MG63 (cell line): ENCODE results near the gene SDSL. TPM values are rescaled to one million over a fixed set of nuclear protein-coding genes. Genes with fewer than 3 reads are reported as not detected.
A peak's percentile ranks its signal among the peaks of the same experiment; 100 is the strongest.

ENCODE experiments used
- DNase-seq: peaks from one replicate; pipeline ENCODE4 v3.0.0-alpha.2; 2020
- H3K27me3 ChIP-seq: fragments of 250-450 bp; sonication (Bioruptor Pico); 2 replicates; pipeline ENCODE4 v1.5.1; 2020; ENCODE audit warnings: mild to moderate bottlenecking, moderate library complexity
- H3K36me3 ChIP-seq: fragments of 250-450 bp; sonication (Bioruptor Pico); 2 replicates; pipeline ENCODE4 v1.5.1; 2020; ENCODE audit warnings: mild to moderate bottlenecking, moderate library complexity
- H3K4me3 ChIP-seq: fragments of 250-450 bp; sonication (Bioruptor Pico); 2 replicates; pipeline ENCODE4 v1.5.1; 2020; ENCODE audit warnings: mild to moderate bottlenecking, moderate library complexity
- H3K9me3 ChIP-seq: fragments of 250-450 bp; sonication (Bioruptor Pico); 2 replicates; pipeline ENCODE4 v1.5.1; 2020; ENCODE audit warnings: mild to moderate bottlenecking, moderate library complexity
- total RNA-seq: library from RNA; depleted of rRNA; stranded (reverse); fragments of >200 nt; shearing (Covaris generic); gene quantifications from 2 replicates; pipeline ENCODE4 v1.2.3, GENCODE V29; 2014; ENCODE audit warnings: low replicate concordance; rRNA removed

The SDSL gene, protein sequence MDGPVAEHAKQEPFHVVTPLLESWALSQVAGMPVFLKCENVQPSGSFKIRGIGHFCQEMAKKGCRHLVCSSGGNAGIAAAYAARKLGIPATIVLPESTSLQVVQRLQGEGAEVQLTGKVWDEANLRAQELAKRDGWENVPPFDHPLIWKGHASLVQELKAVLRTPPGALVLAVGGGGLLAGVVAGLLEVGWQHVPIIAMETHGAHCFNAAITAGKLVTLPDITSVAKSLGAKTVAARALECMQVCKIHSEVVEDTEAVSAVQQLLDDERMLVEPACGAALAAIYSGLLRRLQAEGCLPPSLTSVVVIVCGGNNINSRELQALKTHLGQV
- 11.0 and 54.2 TPM in 2 replicates for total RNA-seq

DNA sequence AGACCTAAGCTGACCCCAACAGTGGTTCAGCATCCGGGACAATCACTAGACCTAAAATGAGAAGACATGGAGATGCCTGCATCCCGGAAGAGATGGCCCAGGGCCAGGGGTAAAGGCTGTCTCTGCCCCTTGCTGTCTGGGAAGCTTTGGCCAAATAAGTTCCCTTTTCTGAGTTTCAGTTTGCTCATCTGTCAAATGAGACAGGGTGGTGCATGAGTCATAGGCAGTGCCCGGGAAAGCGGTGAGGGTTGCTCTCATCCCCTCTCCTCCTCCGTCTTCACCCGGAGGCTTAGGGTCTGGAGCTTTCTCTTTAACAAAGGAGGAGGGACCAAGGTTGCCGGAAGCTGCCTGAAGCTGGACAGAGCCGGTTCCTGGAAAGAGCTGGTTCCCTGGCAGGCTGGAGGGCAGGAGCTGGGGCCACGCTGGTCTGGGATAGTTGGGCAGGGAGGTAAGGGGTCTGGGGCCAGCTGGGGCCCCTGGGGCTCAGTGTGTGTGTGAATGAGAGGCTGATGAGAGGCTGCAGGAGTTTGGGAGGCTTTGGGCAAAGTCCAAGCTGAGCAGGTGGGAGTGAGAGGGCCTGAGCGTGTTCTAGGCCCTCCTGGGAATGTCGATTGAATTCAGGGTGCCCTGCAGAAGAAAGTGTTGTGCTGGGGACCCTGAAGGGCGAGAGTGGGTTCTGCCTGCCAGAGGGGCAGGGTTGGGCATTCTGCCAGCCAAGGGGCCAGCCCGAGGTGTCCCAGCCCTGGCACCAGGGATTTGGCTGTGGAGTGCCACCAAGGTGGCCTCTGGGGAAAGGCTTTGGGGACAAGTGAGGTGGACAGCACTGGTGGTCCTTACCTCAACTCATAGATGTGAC, at the start of gene SDSL:
Gene SDSL, plus strand, starts transcription at position 351 of the 856 bp plus-strand sequence. CDS start 5,603 bp downstream, outside the sequence.
- peak; percentile 90 for DNase-seq
- Histone ChIP-seq H3K36me3 (no peaks in the 10 kb centered on the region), H3K9me3 (no peaks in the 10 kb centered on the region), H3K27me3 (no peaks in the 10 kb centered on the region), H3K4me3 (peak within 1 kb of the TSS; percentile 81)

DNA sequence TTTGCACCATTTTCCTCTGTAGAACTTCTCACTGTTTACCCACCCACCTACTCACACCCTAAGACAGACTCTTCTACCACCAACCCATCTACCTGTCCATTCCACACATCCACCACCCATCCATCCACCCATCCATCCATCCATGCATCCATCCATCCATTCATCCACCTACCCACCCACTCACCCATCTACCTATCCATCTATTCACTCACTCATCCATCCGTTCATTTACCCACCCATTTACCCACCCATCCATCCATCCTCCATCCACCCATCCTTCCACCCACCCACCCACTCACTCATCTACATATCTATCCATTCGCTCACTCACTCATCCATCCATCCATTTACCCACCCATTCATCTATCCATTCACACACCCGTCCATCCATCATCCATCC, 48.7 kb upstream of the SDSL start:
- Histone ChIP-seq H3K9me3 (no peaks in the 10 kb centered on the region), H3K27me3 (no peaks in the 10 kb centered on the region), H3K4me3 (no peak overlapping the region), H3K36me3 (peaks cover 15% of the 10 kb centered on the region; the same call in 1 of the 2 replicates)
- DNase-seq: no peak

DNA sequence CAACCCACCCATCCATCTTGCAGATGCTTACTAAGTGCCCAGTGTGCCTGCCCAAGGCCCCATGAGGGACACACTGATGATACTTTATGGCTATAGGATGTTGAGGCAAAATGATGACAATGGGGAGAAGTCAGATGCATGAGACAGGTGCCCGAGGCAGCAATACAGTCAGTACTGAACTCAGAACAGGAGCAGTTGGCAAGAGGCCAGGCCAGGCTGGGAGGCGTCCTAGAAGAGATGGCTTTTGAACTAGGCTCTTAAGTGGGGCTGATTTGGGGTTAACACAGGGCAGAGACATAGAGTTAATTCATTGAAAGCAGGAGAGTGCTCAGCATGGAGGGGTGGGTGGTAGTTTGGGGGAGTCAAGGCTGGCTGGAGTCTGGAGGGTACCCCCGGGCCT, 48.2 kb upstream of the SDSL start:
- H3K9me3 ChIP-seq: no peaks in the 10 kb centered on the region
- H3K27me3 ChIP-seq: no peaks in the 10 kb centered on the region
- H3K36me3 ChIP-seq: peaks cover 15% of the 10 kb centered on the region; the same call in 1 of the 2 replicates
- DNase-seq: no peak
- H3K4me3 ChIP-seq: no peak overlapping the region

DNA sequence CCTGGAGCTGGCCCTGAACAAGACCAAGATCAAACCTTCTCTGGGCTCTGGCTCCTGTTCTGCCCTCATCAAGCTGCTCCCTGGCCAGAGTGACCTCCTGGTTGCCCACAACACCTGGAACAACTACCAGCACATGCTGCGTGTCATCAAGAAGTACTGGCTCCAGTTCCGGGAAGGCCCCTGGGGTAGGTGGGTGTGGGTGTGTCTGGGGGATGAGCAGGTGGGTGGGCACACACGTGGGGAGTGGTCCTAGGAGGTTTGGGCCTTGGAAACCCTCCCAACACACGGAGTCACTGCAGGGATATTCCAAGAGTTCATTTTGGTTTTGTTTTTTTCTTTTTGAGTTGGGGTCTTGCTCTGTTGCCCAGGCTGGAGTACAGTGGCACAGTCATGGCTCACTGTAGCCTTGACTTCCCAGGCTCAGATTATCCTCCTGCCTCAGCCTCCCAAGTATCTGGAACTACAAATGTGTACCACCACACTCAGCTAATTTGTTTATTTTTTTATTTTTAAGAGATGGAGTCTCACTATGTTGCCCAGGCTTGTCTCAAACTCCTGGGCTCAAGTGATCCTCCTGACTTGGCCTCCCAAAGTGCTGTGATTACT, 47.3 kb upstream of the SDSL start:
- no peaks in the 10 kb centered on the region for H3K27me3 ChIP-seq
- DNase-seq: no peak
- no peak overlapping the region for H3K4me3 ChIP-seq
- no peaks in the 10 kb centered on the region for H3K9me3 ChIP-seq
- H3K36me3 ChIP-seq: peaks cover 15% of the 10 kb centered on the region; the same call in 1 of the 2 replicates

DNA sequence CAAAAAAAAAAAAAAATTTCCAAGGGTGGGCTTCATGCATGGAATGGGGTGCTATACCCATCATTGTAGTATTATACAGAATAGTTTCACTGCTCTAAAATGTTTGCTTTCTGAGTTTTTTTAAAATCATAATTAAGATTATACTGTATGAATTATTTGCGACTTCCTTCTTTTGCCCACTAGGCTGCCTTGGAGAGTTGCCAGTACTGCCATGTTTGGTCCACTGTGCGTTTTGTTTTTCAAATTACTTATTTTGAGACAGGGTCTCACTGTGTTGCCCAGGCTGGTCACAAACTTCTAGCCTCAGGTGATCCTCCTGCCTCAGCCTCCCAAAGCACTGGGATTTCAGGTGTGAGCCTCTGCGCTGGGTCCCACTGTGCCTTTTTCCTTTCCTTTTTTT, 43.9 kb upstream of the SDSL start:
- no peak overlapping the region for H3K4me3 ChIP-seq
- no peak for DNase-seq
- peaks cover 15% of the 10 kb centered on the region for H3K36me3 ChIP-seq
- H3K9me3 ChIP-seq: no peaks in the 10 kb centered on the region
- no peaks in the 10 kb centered on the region for H3K27me3 ChIP-seq

DNA sequence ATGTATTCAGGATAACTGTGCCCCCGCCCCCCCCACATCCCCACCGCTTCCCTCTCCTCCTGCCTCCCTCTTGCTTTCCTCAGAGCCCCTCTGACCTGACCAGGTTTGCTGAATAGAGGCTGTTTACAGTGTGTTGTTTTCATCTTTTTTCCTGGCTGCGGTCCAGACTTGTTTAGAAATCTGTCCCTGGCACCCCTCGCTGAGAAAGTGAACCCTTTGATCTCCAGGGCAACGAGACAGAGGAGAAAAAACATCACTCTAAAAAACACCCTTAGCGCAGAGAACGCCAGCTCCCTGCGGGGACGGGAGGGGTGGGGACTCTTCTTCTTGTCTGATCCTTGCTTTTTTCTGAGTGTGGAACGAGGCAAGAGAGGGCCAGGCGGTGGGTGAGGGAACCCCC, 41.0 kb upstream of the SDSL start:
- no peak for DNase-seq

DNA sequence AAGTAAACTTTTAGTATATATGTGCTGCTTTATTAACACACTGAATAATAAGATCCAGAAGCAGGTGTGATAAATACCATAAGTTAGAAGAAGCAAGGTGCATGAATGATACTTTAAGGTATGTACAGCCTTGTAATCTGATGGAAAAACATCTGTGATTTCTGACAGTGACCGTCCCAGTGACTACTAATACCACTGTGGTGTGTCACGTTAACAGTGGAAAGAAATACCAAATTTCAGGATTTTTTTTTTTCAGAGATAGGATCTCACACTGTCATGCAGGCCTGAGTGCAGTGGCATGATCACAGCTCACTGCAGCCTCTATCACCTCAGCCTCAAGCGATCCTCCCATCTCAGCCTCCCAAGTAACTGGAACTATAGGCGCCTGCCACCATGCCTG, 40.0 kb upstream of the SDSL start:
- H3K9me3 ChIP-seq: no peaks in the 10 kb centered on the region
- H3K36me3 ChIP-seq: no peaks in the 10 kb centered on the region; the same call in 1 of the 2 replicates
- no peak overlapping the region for H3K4me3 ChIP-seq
- no peak for DNase-seq
- no peaks in the 10 kb centered on the region for H3K27me3 ChIP-seq

More for the DNA sequence above, 41.0 kb upstream of the SDSL start:
- Histone ChIP-seq H3K4me3 (no peak overlapping the region), H3K36me3 (peaks cover 2% of the 10 kb centered on the region; the same call in 1 of the 2 replicates), H3K27me3 (no peaks in the 10 kb centered on the region), H3K9me3 (no peaks in the 10 kb centered on the region)

DNA sequence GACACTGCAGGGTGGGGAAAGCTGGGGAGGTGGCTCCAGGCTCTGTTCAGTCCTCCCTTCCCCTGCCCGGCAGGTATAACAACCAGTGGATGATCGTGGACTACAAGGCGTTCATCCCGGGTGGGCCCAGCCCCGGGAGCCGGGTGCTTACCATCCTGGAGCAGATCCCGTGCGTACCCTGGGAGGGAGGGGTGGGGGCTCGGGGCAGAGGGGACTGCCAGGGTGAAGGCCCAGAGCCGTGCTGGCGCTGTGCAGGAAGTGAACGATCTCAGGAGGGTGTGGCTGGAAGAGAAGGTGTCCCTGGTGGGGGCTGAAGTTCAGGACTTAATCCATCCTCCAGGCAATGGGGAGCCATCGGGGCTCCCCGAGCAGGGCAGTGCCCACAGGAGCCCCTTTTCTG, 37.4 kb upstream of the SDSL start:
- no peak overlapping the region for H3K4me3 ChIP-seq
- H3K27me3 ChIP-seq: no peaks in the 10 kb centered on the region
- DNase-seq: no peak
- H3K9me3 ChIP-seq: no peaks in the 10 kb centered on the region
- no peaks in the 10 kb centered on the region; the same call in 1 of the 2 replicates for H3K36me3 ChIP-seq

DNA sequence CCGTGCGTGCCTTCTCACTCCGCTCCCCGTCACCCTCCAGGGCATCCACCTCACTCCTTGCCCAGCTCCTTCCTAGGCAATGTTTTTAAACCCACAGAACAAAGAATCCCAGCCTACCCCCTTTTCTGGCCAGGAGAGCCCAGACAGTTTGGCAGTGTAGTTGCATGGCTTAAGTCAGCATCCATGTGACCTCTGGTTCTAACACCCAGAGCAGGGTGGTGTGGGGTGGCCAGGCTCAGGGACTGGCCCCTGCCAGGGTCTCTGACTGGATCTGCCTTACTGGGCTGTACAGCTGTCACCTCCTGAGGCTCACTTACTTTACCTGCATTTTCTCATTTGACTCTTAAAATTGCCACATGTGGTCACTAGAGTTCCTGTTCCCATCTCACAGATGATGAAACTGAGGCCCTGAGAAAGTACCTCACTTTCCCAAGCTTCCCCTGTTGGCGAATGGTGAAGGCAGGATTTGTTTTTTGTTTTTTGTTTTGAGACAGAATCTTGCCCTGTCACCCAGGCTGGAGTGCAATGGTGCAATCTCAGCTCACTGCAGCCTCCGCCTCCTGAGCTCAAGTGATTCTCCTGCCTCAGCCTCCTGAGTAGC, 36.8 kb upstream of the SDSL start:
- H3K4me3 ChIP-seq: no peak overlapping the region
- DNase-seq: no peak
- H3K9me3 ChIP-seq: no peaks in the 10 kb centered on the region
- no peaks in the 10 kb centered on the region for H3K27me3 ChIP-seq
- H3K36me3 ChIP-seq: no peaks in the 10 kb centered on the region; the same call in 1 of the 2 replicates

DNA sequence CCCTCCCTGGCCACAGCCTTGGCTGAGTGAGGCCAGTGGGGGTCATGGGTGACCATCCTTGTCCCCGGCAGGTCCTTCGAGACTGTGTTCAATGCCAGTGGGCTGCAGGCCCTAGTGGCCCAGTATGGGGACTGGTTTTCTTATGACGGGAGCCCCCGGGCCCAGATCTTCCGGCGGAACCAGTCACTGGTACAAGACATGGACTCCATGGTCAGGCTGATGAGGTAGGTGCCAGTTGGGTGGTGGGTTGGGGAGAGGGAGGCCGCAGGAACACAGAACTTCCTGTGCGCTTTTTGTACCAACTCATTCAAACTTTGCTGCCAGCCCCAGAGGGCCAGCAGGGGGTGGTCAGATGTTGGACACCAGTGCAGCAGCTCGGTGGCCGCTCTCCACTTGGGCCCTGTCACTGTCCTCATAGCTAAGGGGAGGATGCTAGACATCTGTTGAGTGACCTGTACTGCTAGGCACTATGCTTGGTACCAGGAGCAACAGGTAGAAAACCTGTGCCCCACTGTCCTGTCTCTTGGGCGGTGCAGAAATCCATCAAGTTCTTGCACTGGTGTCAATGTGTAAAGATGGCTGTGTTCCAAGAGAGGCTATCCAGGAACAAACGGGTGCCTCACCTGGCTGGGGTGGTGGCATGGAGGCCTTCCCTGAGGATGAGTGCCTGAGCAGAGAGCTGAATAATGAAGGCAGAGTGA, 35.2 kb upstream of the SDSL start:
- Histone ChIP-seq H3K9me3 (no peaks in the 10 kb centered on the region), H3K4me3 (no peak overlapping the region), H3K27me3 (no peaks in the 10 kb centered on the region), H3K36me3 (no peaks in the 10 kb centered on the region; the same call in 1 of the 2 replicates)
- DNase-seq: no peak

DNA sequence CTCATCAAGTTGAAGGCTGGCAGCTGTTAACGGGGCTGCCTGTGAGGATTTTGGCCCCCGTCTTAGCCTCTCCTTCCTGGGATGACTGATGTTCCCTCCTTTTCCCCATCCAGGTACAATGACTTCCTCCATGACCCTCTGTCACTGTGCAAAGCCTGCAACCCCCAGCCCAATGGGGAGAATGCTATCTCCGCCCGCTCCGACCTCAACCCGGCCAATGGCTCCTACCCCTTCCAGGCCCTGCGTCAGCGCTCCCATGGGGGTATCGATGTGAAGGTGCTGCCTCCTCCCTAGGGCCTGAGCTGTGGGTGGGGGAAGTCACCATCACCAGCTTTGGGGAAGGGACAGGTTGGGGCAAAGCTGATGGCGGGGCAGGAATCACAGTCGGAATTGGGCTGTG, 34.5 kb upstream of the SDSL start:
- H3K36me3 ChIP-seq: no peaks in the 10 kb centered on the region; the same call in 1 of the 2 replicates
- no peak for DNase-seq

DNA sequence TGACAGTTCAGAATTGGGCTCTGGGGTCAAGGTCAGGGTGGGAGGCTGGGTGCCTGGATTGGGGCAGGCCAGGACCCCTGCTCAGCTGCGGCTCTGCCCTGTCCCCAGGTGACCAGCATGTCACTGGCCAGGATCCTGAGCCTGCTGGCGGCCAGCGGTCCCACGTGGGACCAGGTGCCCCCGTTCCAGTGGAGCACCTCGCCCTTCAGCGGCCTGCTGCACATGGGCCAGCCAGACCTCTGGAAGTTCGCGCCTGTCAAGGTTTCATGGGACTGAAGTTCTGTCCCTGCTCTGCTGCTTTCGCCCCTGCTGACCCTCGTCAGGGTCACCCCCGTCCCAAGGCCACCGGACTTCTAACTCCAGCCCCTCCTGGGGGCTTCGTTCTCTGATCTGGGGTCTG, 33.8 kb upstream of the SDSL start:
- no peak for DNase-seq
- no peaks in the 10 kb centered on the region for H3K9me3 ChIP-seq
- H3K27me3 ChIP-seq: no peaks in the 10 kb centered on the region
- no peaks in the 10 kb centered on the region; the same call in 1 of the 2 replicates for H3K36me3 ChIP-seq
- H3K4me3 ChIP-seq: no peak overlapping the region

More for the DNA sequence above, 34.5 kb upstream of the SDSL start:
- no peaks in the 10 kb centered on the region for H3K27me3 ChIP-seq
- H3K9me3 ChIP-seq: no peaks in the 10 kb centered on the region
- no peak overlapping the region for H3K4me3 ChIP-seq

DNA sequence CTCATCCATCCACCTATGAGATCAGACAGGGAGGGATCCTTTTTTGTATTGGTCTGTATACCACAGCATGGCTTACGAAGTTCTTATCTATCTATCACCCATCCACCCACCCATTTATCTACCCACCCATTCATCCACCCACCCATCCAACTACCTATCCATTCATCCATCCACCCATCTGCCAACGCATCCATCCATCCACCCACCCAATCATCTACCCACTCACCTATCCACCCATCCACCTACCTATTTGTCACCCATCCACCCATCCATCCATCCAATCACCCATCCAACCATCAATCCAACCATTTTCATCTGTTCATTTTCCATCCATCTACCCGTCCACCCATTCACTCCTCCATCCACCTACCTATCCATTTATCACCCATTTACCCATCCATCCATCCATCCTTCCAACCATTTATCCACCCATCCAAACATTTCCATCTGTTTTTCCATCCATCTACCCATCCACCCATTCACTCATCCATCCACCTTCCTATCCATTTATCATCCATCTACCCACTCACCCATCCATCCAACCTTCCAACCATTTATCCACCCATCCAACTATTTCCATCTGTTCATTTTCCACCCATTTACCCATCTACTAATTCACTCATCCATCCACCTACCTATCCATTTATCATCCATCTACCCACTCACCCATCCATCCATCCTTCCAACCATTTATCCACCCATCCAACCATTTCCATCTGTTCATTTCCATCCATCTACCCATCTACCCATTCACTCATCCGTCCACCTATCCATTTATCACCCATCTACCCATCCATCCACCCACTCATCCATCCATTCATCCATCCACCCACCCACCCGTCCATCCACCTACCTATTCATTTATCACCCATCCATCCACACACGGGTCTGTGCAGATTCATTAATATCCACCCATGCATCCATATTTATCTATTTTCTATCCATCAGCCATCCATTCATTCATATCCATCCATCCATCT, 31.8 kb upstream of the SDSL start:
- DNase-seq: no peak
- no peaks in the 10 kb centered on the region for H3K27me3 ChIP-seq
- no peaks in the 10 kb centered on the region for H3K9me3 ChIP-seq
- no peak overlapping the region for H3K4me3 ChIP-seq
- H3K36me3 ChIP-seq: no peaks in the 10 kb centered on the region

DNA sequence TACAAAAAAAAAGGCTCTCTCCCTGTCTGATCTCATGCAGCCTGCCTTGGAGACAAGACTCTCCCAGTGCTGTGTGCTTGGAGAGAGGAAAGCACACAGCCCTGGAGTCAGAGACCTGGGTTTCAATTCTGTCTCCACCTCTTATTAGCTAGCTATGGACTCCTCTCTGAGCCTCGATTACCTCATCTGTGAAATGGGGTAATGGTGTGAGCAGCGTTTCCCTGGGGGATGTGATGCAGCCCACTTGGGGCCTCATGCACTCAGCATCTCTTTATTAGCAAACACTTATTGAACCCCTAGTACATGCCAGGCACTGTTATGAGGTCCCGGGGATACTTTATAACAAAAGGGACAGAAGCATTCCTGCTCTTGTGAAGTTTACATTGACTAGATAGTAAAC, 31.0 kb upstream of the SDSL start:
- Histone ChIP-seq H3K4me3 (no peak overlapping the region), H3K27me3 (no peaks in the 10 kb centered on the region), H3K9me3 (no peaks in the 10 kb centered on the region), H3K36me3 (no peaks in the 10 kb centered on the region)
- no peak for DNase-seq

DNA sequence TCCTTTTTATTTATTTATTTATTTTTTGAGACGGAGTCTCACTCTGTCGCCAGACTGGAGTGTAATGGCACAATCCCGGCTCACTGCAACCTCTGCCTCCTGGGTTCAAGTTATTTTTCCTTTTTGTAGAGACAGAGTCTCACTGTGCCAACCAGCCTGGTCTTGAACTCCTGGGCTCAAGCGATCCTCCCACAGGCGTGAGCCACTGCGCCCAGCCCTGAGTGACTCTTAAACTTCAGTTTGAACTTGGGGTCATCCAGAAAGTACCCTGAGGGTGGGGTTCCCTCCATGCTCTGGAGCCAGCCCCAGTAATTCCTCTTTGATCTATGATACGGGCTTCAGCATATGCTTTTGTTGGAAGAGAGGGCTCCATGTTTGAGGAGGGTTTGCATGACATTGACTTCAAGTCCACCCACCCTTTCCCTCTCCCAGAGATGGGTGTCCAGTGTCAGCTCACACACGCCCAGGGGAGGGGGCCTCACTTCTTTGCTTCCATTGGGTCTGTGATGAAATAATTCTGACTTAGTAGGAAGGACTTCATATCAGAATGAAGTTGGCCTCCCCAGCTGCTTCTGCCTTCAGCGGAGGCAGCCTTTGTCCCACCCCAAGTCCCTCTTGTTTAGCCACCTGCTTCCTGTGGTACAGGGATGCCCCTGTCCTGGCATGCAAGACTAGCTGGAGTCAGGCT, 30.4 kb upstream of the SDSL start:
- DNase-seq: no peak
- H3K4me3 ChIP-seq: no peak overlapping the region
- H3K27me3 ChIP-seq: no peaks in the 10 kb centered on the region
- no peaks in the 10 kb centered on the region for H3K36me3 ChIP-seq
- no peaks in the 10 kb centered on the region for H3K9me3 ChIP-seq
